Fibroblast of upper back skin (primary cell): ENCODE results near the gene NUFIP2.
"Not testable (repeated sequence)": the region's sequence is repeated elsewhere in the genome, so short reads cannot be mapped to it uniquely, and the experiment has no call there.

Experiments
- DNase-seq: peaks from one replicate; pipeline ENCODE4 v3.0.0-alpha.2; 2013

Gene NUFIP2

GRCh38 chr17:29238133-29238850 lies 55.7 kb downstream of the NUFIP2 start:
- DNase-seq = peak; percentile 53

- peak; percentile 72 for DNase-seq
These were observed 56.3 kb downstream of the NUFIP2 start for GRCh38 chr17:29237476-29238132.

GRCh38 chr17:29235904-29236303 lies 58.0 kb downstream of the NUFIP2 start:
- DNase-seq = no peak

DNA sequence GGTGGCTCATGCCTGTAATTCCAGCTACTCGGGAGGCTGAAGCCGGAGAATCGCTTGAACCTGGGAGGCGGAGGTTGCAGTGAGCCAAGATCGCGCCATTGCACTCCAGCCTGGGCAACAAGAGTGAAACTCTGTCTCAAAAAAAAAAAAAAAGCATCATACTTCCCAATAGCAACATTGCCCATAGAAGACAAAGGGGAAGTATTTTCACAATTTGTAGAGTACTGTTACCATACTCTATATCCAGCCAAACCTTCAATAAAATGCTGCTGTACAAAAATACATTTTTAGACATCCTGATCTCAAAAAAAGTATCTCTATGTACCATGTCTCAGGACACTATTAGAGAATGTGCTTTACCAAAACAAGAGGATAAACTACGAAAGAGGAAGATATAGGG lies 59.0 kb downstream of the NUFIP2 start:
- DNase-seq = not testable (repeated sequence)

- DNase-seq = no peak
These were observed 60.6 kb downstream of the NUFIP2 start for GRCh38 chr17:29233301-29233700.

GRCh38 chr17:29225396-29225795 lies 68.6 kb downstream of the NUFIP2 start:
- no peak for DNase-seq

GRCh38 chr17:29221338-29221737 lies 72.6 kb downstream of the NUFIP2 start:
- DNase-seq = not testable (repeated sequence)

GRCh38 chr17:29219378-29220047 lies 74.4 kb downstream of the NUFIP2 start:
- DNase-seq = peak; percentile 80

DNA sequence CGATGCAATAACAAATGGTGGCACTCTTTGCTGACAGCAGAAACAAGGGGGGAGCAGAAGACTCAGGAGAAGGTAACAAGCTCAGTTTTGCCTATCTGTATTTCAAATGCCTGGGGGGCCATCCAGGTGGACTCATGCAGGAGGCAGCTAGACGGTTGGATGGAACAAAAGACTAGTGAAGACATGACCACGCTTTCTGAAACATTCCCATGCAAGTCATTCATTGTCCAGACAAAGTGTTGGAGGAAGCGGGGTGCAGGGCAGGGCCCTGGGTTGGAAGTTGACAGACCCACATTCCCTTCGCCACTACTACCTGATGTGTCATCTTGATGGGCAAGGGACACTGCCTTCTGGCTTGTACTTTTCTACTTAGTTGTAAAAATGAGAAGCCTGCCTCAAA lies 77.1 kb downstream of the NUFIP2 start:
- DNase-seq = no peak

DNA sequence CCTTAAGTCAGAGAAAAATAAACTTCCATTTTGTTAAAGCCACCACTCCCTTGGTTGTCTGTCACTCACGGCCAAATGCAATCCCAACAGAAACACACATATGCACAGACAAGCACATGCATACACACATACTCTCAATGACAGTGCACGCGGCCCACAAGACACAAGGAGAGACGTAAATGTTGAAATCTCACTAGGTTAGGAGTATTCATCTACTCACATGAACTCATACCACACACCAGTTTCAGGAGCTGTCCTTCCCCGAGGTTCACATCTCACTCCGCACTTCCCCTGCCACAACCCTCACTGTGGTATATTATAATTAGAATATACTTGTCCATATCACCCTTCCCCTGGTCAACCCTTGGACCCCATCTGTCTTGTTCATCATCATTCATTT lies 77.8 kb downstream of the NUFIP2 start:
- no peak for DNase-seq

DNA sequence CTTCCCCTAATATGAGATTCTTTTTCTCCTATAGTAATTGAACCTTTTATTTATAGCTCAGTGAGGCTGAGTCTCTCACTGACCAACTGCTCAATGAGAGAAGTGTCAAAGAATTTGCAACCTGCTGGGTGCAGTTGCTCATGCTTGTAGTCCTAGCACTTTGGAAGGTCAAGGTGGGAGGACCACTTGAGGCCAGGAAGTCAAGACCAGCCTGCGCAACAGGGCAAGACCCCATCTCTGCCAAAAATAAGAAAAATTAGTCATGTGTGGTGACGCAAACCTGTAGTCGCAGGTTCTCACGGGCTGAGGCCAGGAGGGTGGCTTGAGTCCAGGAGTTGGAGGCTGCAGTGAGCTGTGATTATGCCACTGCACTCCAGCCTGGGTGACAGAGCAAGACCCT lies 78.2 kb downstream of the NUFIP2 start:
- DNase-seq = no peak

DNA sequence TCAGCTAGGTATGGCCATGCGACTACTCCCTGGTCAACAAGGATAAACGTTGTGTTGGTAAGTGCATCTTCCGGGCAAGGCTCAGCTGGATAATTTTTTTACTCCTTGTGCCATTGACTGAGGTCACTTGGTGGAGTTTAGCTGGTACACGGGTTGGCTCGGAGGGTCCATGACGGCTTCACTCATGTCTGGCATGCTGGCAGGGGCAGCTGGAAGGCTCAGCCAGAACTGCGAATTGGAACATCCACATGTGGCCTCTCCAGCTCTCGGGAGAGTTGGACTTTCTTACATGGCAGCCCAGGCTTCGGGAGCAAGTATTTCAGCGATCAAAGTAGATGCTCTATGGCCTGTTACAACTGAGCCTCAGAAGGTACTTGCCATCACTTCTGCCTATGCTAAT lies 78.8 kb downstream of the NUFIP2 start:
- DNase-seq = no peak

GRCh38 chr17:29214215-29215146 lies 79.5 kb downstream of the NUFIP2 start:
- DNase-seq = no peak

DNA sequence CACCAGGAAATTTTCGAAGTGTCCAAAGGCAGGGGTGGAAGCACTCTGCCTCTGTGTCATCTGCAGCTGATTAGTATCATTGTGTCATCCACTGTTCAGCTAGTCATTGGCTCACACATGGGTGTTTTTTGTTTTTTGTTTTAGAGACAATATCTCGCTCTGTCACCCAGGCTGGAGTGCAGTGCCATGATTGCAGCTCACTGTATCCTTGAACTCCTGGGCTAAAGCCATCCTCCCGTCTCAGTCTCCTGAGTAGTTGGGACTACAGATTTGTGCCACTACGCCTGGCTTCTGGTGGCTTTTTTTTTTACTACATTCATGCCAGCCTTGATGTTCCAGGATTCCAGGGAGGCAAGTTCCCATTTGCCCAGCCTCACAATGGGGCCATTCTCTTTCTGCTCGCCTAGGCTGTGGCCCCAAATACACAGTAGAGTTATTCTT lies 81.2 kb downstream of the NUFIP2 start:
- no peak for DNase-seq

DNA sequence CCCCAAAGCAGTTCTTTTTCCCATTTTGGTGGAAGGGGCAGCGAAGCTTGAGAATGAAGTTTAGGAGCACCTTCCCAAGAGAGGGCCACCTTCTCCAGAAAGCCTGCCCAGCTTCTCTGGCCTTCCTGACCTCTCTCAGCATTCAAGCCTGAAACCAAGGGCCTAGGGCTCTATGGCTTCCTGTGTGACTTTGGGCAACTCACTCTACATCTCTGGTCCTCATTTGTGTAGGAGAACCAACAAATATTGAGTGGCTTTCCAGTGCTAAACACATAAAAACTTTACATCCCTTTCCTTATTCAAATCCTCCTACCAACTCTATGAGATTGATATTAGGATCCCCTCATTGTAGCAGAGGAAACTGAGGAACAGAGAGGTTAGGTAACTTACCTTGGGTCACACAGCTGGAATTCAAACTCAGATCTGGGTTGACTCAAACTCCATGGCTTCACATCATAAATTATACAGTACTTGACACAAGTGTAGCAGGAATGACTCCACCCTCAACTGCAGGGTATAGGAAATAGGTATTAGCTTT lies 81.8 kb downstream of the NUFIP2 start:
- DNase-seq = no peak

GRCh38 chr17:29210879-29211278 lies 83.1 kb downstream of the NUFIP2 start:
- DNase-seq = no peak

- no peak for DNase-seq
These were observed 84.9 kb downstream of the NUFIP2 start for GRCh38 chr17:29209073-29209472.

GRCh38 chr17:29207975-29208374 lies 86.0 kb downstream of the NUFIP2 start:
- DNase-seq = no peak
